Ureter (tissue), 1 donor: ENCODE data around the gene MYADML2. TPM values are rescaled to one million over a fixed set of nuclear protein-coding genes. Genes with fewer than 3 reads are reported as not detected.
A peak's percentile ranks its signal among the peaks of the same experiment; 100 is the strongest.

ENCODE experiments used
- DNase-seq: peaks from one replicate; pipeline ENCODE4 v3.0.0-alpha.2; 2020; ENCODE audit warnings: low spot score
- total RNA-seq: library from RNA; stranded (reverse); gene quantifications from one replicate; pipeline ENCODE4 v1.2.4, GENCODE V29; 2023
- donor health status: DM: yes; HTN: yes; CAD: no.

MYADML2 gene
- total RNA-seq, 1 donor from 2014 or later = not detected

GRCh38 chr17:81912441-81913309, 34.4 kb downstream of the MYADML2 start:
- no peak for DNase-seq

- DNase-seq = no peak
Measured at GRCh38 chr17:81911969-81912368, 35.1 kb downstream of the MYADML2 start.

- peak; percentile 94 for DNase-seq
Measured at GRCh38 chr17:81911277-81911961, 35.6 kb downstream of the MYADML2 start, which contains the start of gene PCYT2. Gene PCYT2, minus strand, starts transcription at chr17:81911399. Its CDS starts 44 bp downstream, at chr17:81911355.

- no peak for DNase-seq
Measured at GRCh38 chr17:81910840-81911276, 36.2 kb downstream of the MYADML2 start.

- no peak for DNase-seq
Measured at GRCh38 chr17:81909966-81910839, 36.8 kb downstream of the MYADML2 start.

GRCh38 chr17:81909231-81909630, 37.8 kb downstream of the MYADML2 start:
- DNase-seq = no peak

- DNase-seq = no peak
Measured at GRCh38 chr17:81908793-81909192, 38.2 kb downstream of the MYADML2 start.

GRCh38 chr17:81907219-81908145, 39.6 kb downstream of the MYADML2 start:
- no peak for DNase-seq

GRCh38 chr17:81906476-81907218, 40.4 kb downstream of the MYADML2 start:
- DNase-seq = no peak

GRCh38 chr17:81905993-81906392, 41.0 kb downstream of the MYADML2 start:
- no peak for DNase-seq

GRCh38 chr17:81905424-81905875, 41.6 kb downstream of the MYADML2 start:
- DNase-seq = no peak

- no peak for DNase-seq
Measured at GRCh38 chr17:81904600-81905423, 42.2 kb downstream of the MYADML2 start.

GRCh38 chr17:81903896-81904599, 43.0 kb downstream of the MYADML2 start:
- no peak for DNase-seq

- DNase-seq = no peak
Measured at GRCh38 chr17:81903415-81903831, 43.6 kb downstream of the MYADML2 start.

- DNase-seq = no peak
Measured at GRCh38 chr17:81902653-81903414, 44.2 kb downstream of the MYADML2 start.

- no peak for DNase-seq
Measured at GRCh38 chr17:81902023-81902652, 44.9 kb downstream of the MYADML2 start, which contains the start of gene NPB. Gene NPB, plus strand, starts transcription at chr17:81902238. Its CDS starts 40 bp downstream, at chr17:81902278.
